SKM-1 (cell line): ENCODE results near the gene CPO.

ENCODE experiments used
- DNase-seq: peaks from one replicate; lab custom pipeline; 2025; ENCODE audit not compliant: unreplicated experiment; lab: John Stamatoyannopoulos, UW

CPO gene

DNA sequence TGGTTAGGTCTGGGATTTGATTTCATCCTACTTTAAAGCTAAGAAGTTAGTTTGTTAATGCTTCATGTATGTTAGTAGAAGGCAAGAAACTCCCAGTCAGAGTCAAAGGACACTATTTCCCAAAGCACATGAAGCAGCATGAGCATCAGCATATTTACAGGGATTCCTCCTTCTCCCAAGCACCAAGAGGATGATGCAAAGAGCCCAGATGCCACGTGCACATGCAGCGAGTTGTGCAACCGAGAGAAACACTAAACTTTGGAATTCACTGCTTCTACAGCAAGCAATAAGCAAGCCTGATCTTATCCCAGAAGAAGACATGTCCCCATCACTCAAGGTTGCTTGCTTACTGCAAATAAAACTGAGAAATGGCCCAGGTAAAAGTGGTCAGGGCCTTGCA, 32.5 kb downstream of the CPO start:
- DNase-seq = no peak

GRCh38 chr2:206974551-206974950, 35.2 kb downstream of the CPO start:
- DNase-seq = no peak

- DNase-seq = no peak
Observed at GRCh38 chr2:206978746-206979145, 39.4 kb downstream of the CPO start.

DNA sequence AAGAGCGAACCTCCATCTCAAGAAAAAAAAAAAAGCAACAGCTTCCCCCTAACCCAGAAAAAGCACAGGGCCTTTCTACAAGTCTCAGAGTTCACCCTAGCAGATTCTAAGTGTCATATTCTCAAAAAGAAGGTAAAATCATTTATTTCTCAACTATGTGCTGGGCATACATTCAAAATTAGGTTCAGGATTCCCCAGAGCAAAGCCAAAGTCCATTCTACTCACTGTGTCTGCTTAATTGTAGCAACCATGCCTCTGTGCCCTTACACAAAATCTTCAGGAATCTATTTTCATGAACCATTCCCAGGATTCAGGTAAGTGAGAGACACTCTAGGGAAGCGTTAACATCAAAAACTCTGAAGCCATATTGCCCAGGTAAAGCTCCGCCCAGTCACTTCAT, 40.0 kb downstream of the CPO start:
- no peak for DNase-seq

DNA sequence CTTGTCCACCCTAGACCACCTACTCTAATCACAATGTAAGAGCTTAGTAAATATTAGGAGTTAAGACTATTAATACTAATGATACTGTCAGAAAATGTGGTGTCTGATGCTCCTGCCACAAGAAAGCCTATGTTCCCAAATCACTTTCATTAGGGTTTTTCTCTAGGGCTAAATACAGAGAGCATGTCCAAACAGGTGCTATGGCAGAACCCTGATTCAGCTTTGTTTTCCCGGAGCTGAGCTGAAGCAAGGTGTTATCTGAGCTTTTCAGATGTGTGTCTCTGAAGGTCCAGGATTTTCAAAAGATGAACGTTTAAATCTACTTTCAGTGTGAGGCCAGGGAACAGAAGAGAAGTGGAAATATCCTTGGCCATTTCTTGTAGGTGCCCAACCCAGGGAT, 40.6 kb downstream of the CPO start:
- no peak for DNase-seq

GRCh38 chr2:206980413-206980812, 41.1 kb downstream of the CPO start:
- DNase-seq = no peak

GRCh38 chr2:206981086-206981674, 41.9 kb downstream of the CPO start:
- no peak for DNase-seq

DNA sequence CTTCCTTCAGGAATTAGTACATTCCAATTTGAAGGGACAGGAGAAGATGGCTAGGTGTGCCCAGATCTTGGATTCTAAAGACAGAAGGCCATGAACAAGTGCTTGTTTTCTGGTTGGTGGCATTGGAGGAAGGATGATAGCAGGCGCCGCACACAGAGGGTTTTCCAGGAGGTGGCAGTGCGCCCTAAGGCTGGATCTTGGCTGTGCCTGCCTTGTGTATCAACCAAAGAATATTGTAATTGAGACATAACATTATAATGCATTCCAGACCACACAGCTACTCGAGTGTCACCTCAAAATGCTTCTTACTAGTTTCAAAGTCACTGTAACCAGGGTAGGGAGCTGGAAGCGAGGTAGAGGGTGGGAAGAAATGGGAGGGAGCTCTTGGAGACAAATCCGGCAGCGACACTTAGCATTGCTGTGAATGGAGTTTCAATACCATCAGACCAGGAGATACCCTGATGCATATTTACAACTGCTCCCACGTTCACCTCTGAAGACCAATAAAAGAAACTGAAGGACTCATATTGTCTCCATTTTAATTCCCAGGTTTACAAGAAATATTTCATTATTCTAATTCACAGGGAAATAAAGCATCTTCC, 42.5 kb downstream of the CPO start:
- DNase-seq = peak; percentile 9

- DNase-seq = no peak
Observed at GRCh38 chr2:206982360-206982955, 43.1 kb downstream of the CPO start.

DNA sequence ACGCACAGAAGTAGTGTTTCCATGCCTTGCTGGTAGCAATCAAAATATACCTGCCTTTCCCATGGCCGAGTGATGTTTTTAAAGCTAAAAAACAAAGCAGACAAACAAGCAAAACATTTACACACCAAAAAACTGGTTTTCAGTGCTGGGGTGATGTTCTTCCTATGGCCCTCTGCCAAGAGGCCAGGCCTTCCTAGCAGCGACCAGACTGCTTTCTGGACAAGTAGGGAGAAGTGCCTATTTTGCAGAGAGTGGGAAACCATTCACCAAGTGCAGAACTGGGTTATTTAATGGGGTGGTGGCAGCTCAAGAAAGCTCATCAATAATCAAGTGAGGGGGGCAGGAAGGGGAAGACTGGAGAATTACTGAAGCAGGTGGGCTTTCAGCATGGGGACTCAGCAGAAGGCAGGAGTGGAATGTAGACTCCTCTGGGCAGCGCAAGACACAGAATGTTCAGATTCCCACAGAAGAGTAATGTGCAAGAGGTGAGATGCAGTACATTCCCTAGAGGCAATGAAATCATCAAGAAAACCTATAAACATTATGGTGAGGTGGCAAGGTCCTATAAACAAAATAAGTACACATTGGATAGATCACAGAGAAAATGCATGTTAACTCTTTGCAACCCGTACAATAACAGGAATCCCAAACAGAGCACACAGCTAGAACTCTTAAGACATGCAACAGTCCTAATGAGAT, 44.0 kb downstream of the CPO start:
- no peak for DNase-seq

- DNase-seq = no peak
Observed at GRCh38 chr2:206984206-206984605, 44.9 kb downstream of the CPO start.

DNA sequence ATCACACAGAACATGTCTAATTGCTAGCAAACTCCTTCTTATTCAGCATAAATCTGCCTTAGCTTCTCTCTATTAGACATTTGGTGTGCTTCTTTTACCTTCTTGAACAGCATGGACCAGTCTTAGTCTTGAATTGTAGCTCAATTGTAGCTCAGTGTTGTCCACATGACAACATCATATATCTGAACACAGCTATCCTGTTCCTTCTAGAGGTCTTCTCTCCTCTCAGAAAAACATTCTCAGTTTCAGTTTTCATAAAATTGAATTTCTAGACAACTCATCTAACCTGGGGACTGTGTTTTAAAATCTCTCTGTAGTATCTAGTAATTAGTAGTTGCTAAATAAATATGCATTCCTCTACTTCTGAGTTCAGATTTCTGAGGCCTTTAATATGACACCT, 47.6 kb downstream of the CPO start:
- no peak for DNase-seq

DNA sequence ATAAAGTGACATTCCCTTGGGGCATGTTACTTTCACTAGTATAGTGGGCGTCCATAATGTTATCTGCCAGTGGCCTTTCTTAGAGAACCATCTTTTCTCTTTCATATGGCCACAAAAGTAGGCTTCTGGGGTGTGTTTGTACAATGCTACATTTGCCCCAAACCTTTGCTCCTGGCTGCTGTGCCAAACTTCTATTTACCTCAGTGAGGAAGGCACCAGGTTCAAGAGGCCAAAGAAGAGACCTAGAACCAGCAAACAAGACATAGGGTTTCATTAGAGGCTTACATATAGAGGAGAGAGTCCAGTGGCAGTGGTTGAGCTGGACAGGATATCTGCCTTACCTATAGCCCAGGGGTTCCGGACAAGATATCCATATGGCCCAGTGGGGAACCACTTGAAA, 48.5 kb downstream of the CPO start:
- DNase-seq = no peak

- DNase-seq = no peak
Observed at GRCh38 chr2:206988884-206989283, 49.6 kb downstream of the CPO start.

GRCh38 chr2:206989311-206989710, 50.0 kb downstream of the CPO start:
- no peak for DNase-seq

GRCh38 chr2:206990360-206990759, 51.0 kb downstream of the CPO start:
- DNase-seq = no peak

DNA sequence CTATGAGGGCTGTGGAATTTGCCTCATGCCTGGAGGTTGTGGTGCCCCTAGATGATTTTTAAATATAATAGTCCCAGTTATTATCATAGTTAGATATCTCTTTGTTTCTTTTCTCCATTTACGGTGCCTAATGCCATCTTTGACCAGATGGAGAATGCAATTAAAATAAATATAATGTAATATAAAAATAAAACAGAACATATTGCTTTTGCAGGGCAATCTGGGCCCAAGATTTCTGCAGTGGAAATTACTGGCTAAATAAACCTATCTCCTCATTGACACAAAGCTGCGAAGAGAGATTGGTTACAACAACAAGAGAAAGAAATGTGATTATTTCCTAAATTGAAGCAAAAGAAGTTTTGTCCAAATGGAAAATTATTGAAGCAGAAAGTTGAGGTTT, 51.8 kb downstream of the CPO start:
- no peak for DNase-seq

DNA sequence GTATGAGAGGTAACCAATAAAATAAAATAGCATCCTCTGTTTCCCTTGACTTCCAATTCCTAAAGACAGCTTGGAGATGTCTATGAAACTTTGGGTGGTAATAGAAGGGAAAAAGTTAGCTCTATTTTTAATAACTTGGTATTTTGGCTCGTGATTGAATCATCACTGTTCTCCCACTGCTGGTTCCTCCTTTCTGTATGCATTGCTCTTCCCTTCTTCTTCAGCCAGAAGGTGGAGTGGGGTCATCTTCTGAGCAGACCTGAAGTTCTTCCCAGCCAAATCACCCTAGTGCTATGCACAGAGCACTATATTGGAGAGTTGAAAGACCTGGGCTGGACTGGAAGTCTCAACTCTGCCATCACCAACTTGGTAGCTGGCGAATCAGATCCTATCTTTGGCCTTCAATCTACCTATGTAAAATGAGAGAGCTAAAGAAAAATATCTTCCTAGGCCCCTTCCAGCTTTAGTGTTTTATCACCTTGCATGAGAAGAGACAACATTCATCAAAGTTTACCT, 54.1 kb downstream of the CPO start:
- DNase-seq = peak; percentile 9

- DNase-seq = peak; percentile 36
Observed at GRCh38 chr2:206993964-206994363, 54.6 kb downstream of the CPO start.

- DNase-seq = no peak
Observed at GRCh38 chr2:206996556-206997065, 57.3 kb downstream of the CPO start.

DNA sequence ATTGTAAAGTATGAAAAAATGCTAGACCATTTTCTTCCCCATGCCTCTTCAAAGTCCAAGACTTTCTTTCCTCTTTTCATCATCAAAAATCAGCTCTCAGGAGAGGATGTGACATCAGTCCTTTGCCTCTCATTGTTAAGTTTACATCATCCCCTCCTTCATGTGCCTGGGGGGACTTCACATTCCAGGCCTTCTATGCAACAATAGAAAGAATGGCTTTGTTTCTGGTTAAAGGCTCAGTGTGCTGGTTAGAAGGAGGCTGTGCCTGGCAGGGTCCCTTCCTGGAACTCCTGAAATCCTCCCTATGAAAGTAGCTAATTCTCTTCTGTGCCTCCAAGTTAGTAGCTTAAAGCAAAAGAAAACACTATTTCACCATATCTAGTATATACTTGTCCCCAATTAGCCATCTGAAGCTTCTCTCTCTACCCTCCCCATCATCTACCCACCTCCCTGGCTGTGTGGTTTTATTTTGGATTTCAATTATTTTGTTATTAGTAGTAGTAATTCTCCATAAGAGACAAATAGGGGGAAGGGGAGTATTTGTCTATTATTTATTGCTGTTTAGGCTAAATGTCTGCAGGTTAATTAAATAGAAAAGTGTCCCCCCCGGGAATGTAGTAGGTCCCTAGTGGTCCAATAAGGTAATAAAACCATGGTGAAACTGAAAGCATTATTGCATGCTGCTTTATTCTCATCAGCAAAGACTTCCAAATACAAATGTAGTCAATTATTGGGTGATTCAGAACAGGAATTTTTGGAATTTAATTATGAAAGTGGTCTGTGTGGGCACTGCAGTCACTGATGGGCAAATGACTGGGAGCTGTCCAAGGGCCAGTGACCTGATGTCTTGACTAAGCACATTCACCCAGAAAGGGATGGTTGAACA, 69.0 kb downstream of the CPO start:
- DNase-seq = no peak
